ENCODE data around the gene PRDX5.

PRDX5 gene

DNA sequence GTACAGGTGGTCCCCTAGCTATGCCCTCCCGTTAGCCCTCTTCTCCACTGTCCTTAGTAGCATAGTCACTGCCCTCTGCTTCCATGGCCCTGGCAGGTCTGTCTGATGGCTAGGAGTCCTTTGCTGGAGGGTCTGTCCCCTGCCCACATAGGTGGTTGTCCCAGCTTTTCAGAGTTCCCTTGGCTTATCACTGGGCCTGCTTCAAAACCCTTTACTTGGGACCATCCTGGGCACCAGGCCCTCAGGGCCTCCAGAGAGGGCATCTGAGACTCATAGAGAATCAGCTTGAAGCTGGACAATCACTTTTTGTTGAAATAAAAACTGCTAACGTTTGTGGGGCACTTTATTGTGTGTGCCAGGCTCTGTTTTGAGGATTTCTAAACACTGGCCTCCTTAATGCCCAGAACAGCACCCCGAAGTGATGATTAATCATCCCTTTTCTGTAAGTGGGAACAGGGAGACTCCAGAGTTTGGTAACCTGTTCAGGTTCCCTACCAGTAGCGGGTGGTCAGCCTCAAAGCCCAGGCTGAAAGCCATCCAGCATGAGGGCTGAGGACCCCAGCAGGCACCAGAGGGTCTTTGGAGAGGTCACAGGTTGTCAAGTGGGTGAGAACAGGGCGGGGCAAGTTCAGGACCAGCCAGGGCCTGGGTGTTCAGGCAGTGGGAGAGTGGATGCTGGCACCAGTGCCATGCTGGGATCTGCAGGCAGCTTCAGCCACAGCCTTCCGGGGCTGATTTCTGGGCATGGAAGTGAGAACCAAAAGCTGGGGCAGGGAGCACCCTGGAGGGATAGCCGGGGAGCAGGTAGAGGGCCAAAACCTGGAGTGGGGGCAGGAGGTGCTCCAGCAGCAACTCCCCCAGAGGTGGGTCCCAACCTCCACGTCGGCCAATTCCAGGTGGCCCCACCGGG, 27.3 kb upstream of the PRDX5 start:
- no peak for DNase-seq (ENCODE audit: low read depth)

- DNase-seq (ENCODE audit: low read depth): no peak
These were observed 26.6 kb upstream of the PRDX5 start, which contains the start of gene KCNK4 for GRCh38 chr11:64291262-64291751. Gene KCNK4 (plus strand): TSS chr11:64291302. CDS start chr11:64293019, 1,717 bp downstream.

GRCh38 chr11:64291752-64292459, 26.0 kb upstream of the PRDX5 start:
- no peak for DNase-seq (ENCODE audit: low read depth)

GRCh38 chr11:64292460-64293254, 25.3 kb upstream of the PRDX5 start:
- no peak for DNase-seq (ENCODE audit: low read depth)

- DNase-seq (ENCODE audit: low read depth): no peak
These were observed 23.1 kb upstream of the PRDX5 start for GRCh38 chr11:64294774-64295173.

DNA sequence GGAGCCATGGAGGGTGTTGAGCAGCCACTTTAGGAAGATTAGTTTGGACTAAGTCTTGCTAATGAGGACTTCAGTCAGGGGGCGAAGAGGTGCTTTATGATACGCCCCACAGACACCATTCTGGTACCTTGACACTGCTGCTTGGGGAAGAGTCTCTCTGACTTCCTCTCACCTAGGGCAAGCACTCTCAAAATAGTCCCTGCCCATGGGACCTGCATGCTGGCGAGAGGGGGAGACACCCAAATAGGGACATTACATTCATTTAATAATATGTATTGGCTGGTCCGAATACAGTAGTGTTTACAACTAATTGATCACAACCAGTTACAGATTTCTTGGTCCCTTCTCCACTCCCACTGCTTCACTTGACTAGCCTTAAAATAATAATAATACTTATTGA, 22.2 kb upstream of the PRDX5 start:
- DNase-seq (ENCODE audit: low read depth): no peak

GRCh38 chr11:64296236-64296635, 21.7 kb upstream of the PRDX5 start:
- no peak for DNase-seq (ENCODE audit: low read depth)

- no peak for DNase-seq (ENCODE audit: low read depth)
These were observed 20.9 kb upstream of the PRDX5 start for GRCh38 chr11:64296830-64297698.

DNA sequence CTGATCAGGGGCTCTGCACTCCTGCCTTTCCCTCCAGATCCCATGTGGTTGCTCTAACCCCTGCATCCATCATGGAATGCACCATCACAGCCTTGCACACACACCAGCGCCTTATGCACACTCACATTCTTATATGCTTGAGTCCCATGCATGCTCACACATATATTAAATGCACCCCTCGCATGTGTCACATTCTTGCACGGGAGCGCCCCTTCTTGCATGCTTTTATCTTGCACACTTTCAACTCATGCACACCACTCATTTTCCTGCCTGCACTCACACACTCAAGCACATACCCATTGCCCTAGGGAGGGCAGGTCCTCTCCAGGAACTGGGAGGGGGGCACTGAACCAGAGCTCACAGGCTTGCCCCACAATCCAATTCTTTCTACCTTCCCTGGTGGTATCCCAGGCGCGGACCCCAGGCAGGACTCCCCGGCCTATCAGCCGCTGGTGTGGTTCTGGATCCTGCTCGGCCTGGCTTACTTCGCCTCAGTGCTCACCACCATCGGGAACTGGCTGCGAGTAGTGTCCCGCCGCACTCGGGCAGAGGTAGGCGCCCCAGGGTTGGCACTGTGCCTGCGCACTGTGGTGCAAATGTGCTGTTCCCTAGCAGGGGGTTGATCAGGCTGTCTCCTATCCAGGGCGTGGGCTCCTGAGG, 20.1 kb upstream of the PRDX5 start:
- DNase-seq (ENCODE audit: low read depth): no peak

DNA sequence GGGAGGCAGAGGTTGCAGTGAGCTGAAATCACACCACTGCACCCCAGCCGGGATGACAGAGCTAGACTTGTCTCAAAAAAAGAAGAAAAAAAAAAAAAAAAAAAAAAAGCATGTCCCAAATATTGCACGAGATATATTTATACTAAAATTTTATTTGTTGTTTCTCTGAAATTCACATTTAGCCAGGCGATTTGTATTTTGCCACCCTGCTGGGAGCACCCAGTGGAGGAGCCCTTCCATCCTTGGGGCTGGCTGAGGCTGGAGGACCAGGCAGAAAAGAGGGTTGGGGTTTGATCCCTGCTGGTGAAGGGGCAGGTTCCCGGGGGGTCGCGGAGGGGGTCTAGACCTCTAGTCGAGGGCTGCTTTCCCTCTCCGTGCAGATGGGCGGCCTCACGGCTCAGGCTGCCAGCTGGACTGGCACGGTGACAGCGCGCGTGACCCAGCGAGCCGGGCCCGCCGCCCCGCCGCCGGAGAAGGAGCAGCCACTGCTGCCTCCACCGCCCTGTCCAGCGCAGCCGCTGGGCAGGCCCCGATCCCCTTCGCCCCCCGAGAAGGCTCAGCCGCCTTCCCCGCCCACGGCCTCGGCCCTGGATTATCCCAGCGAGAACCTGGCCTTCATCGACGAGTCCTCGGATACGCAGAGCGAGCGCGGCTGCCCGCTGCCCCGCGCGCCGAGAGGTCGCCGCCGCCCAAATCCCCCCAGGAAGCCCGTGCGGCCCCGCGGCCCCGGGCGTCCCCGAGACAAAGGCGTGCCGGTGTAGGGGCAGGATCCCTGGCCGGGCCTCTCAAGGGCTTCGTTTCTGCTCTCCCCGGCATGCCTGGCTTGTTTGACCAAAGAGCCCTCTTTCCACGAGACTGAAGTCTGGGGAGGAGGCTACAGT, 18.7 kb upstream of the PRDX5 start:
- DNase-seq (ENCODE audit: low read depth): no peak

- no peak for DNase-seq (ENCODE audit: low read depth)
These were observed 17.9 kb upstream of the PRDX5 start, which contains the start of gene CATSPERZ for GRCh38 chr11:64299847-64300648. Gene CATSPERZ (plus strand): TSS chr11:64300358. CDS start chr11:64300411, 53 bp downstream.

GRCh38 chr11:64303109-64304031, 14.6 kb upstream of the PRDX5 start:
- DNase-seq (ENCODE audit: low read depth): no peak

GRCh38 chr11:64304032-64304315, 13.9 kb upstream of the PRDX5 start:
- DNase-seq (ENCODE audit: low read depth): no peak

DNA sequence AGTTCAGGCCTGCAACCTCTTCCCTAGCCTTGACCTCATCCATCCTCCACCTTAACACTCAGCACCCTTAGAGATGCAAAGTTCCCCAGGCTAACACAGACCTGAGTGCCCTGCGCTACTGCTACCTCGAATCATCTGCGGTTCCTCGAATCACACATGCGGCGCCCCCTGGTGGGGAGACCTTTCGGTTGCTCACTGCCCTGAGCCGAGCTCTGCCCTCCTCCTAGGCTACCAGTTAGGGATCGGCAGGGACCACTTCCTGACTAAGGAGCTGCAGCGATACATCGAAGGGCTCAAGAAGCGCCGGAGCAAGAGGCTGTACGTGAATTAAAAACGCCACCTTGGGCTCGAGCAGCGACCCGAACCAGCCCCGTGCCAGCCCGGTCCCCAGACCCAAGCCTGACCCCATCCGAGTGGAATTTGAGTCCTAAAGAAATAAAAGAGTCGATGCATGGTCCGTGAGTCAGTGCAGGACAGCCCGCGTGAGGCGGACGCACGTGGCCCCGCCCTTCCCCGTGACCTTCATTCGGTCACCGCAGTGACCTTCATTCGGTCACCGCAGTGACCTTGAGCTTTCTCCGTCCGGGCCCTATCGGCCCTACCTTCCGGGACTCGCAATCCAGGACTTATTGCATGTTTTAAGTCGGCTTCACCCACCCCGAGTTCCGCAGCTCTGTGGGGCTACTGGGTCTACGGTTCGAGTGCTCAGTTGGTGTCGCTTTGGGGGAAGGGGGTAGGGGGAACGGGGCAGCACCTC, 13.4 kb upstream of the PRDX5 start:
- DNase-seq (ENCODE audit: low read depth): no peak

DNA sequence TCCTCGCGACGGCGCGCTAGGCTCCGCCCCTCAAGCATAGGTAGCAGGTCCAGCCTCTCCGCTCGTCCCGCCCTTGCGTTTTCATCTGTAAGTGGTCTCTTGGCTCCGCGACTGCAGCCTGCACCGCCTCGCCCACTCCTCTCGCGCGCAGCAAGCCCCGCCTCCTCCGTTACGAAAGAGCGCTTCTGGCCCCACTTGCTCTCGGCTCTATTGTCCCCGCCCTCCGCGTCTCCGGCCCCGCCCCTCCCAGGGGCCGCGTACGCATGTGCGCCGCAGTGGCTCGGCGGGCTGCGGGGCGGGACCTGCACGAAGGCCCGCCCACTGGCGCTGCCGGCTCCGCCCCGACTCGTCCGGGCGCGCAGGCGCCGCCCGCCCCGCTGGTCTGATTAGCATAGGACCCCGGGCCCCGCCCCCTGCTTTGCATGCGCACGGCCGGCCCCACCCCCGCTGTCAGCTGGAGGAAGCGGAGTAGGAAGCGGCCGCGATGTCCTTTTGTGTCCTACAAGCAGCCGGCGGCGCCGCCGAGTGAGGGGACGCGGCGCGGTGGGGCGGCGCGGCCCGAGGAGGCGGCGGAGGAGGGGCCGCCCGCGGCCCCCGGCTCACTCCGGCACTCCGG, 12.7 kb upstream of the PRDX5 start, which contains the start of gene ESRRA:
ESRRA (plus strand) TSS at position 450 of the 616 bp plus-strand sequence. CDS start 1,656 bp downstream, outside the sequence.
- DNase-seq (ENCODE audit: low read depth): no peak
